CD4-positive, alpha-beta T cell treated with Interleukin-6 at 100 ng/mL for 8 hours (primary cell): ENCODE data around the gene COA8.

Experiments
- DNase-seq: peaks from one replicate; pipeline ENCODE4 v3.0.0-alpha.2; 2020; ENCODE audit warnings: mixed read lengths, low spot score

The COA8 gene, protein sequence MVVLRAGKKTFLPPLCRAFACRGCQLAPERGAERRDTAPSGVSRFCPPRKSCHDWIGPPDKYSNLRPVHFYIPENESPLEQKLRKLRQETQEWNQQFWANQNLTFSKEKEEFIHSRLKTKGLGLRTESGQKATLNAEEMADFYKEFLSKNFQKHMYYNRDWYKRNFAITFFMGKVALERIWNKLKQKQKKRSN

DNA sequence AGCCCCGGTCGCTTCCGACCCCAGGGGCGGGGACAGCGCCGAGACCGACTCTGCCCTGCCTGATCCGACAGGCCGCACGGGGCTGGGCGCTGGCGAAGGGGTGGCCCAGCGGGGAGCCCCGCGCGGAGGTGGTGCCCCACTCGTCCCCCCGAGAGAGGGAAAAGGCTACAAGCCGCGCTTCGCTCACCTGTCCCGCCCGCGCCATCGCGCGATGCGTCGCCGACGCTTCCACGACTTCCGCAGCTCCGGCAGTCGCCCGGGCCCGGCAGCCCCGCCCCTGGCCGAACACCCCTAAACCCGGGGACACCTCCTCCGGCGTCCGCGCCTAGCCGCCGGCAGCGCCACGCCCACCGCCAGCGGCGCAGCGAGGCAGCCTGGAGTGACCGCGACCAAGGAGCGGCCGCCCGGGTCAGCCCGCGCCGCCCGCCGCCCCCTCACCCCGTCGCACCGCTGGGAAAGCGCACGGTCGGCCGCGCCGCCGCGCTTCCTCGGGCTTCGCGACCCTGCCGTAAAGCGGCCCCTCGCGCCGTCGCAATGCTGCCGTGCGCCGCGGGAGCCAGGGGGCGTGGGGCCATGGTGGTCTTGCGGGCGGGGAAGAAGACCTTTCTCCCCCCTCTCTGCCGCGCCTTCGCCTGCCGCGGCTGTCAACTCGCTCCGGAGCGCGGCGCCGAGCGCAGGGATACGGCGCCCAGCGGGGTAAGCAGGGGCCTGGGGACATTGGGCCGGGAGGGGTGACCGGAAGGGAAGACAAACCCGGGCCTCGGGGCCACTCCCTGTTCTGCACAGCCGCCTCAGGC lies at the start of gene COA8, which contains the start of gene BAG5:
Gene COA8, plus strand, starts transcription at position 532 of the 797 bp plus-strand sequence. Its CDS starts 42 bp downstream, at position 574.
Gene BAG5, minus strand, starts transcription at position 229 of the 797 bp plus-strand sequence. CDS start 1,493 bp downstream, outside the sequence.
- DNase-seq, result peak; percentile 82

DNA sequence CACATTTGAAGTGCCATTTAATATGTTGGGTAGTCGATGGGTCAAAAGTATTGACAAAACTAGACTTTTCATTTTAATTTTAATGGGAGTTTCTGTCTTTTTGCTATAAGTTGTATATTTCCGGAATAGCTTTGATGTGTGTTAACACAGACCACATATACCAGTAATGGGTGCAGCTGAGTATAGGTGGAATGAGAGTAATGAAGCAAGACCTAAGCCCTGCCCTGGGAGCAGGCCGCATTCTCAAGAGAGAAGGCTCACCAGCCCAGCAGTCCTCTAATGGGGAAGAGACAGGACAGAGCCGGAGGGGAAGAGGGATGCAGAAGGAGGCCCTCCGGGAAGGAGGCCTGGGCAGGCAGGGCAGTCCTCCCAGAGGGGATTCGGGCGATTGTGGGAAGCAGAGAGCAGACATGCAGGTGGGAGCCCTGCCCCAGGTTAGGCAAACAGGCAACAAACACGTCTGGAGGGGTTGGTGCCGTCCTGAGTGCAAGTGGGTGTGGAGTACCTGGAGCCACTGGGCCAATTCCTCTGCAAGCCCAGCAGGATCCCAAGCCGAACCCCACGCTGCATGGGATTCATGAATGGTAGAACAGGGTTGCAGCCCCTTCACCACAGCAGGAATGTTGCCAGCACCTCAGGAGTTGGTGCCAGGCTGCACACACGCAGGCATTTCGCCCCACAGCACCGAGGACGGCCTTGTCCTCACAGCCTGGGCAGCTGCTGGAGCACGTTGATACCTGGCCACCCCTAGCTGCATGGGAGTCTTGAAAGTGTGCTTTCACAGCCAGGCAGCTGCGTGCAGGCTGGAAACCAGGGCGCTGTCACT lies 48.0 kb upstream of the COA8 start:
- no peak for DNase-seq

DNA sequence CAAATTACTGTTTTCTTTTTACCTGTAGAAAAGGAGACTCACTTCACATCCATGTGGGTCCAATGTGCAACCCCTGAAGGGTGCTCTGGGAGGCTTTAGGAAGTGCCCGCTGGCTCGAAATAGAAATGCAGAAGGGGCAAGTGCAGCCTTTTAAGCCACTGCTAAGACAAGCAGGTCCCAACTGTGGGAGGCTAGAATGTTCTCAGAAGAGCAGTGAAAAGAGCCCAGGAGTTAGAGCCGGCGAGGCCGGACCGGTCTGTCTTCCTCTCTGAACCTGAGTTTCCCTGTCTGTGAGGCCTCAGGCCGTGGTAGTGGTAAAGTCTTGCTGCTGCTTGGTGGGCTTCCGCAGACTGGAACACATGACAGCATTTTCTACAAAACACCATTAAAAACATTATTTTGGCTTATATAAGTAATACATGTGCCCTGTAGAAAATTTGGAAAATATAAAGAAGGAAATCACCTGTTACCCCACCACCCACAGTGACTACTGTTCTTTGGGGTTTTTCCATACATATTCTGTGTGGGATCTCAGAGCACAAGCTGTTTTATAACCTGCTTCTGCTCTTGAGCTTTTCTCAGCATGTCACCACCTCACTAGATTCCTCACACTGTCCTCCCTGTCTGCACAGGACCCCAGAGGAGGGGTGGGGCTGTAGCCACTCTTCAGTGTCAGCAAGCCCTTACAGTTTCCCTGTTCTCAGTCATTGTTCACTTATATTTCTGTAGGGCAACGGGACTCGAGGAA lies 46.2 kb upstream of the COA8 start:
- DNase-seq, result no peak

- no peak for DNase-seq
These were observed 45.6 kb upstream of the COA8 start for GRCh38 chr14:103517174-103517566.

GRCh38 chr14:103517721-103518421 lies 44.9 kb upstream of the COA8 start:
- no peak for DNase-seq

DNA sequence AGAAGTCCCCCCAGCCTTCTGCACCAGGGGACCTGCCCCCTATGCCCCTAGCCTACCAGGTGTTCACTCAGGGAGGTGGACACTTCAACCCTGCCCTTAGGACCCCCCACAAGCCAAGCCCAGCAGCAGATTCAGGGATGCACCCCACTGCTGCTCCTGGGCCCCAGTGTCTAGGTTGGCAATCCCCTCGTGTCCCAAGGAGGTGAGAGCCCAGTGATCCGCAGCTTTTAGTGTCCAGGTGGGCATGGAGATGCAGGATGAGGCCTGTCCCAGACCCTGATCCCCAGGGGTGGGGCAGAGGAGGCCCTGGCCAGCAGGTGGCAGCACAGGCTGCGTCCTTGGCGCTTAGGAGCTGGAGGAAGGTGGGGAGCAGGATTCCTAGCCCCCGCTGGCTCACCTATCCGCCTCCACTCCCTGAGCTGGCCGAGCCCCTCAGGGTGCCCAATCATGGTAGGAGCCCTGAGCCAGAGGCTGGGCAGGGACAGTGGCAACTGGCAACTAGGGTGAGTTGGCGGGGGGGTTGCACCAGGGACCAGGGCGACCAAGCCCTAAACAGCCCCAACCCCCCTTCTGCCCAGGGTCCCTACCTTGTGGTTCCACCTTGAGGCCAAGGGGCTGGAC lies 44.2 kb upstream of the COA8 start:
- peak; percentile 35 for DNase-seq

GRCh38 chr14:103519043-103519836 lies 43.5 kb upstream of the COA8 start:
- no peak for DNase-seq

DNA sequence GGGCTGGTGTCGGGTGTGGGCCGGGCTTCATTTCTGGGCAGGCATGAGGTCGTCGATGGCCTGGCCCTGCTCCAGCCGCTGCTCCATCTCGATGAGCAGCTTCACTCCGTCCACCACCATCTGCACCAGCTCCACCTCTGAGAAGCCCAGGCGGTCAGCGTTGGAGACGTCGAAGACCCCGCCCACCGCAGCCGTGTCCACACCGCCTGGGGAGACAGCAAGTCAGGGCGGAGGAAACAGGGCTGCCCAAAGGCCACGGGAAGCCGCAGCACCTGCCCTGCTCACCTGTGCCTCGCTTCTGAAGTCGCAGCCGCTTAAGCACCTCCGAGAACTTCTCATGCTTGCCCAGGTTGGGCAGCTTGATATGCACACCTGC lies 42.9 kb upstream of the COA8 start:
- DNase-seq, result no peak

DNA sequence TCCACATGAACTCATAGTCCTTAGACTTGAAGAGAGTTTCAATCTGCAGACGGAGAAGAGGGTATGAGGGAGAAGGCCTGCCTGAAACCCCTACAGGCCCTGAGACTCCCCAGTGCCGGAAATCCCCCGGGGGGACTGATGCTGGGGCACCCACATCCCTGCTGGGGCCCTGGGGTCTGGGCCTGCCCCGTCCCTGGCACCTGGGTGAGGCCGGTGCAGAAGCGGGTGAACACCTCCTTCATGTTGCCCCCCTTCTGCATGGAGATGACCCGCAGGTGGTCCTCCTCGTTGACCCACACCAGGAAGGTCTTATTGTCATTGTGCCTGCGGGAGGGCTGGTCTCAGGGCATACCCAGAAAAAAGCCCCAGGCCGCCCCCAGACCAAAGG lies 42.5 kb upstream of the COA8 start:
- no peak for DNase-seq

DNA sequence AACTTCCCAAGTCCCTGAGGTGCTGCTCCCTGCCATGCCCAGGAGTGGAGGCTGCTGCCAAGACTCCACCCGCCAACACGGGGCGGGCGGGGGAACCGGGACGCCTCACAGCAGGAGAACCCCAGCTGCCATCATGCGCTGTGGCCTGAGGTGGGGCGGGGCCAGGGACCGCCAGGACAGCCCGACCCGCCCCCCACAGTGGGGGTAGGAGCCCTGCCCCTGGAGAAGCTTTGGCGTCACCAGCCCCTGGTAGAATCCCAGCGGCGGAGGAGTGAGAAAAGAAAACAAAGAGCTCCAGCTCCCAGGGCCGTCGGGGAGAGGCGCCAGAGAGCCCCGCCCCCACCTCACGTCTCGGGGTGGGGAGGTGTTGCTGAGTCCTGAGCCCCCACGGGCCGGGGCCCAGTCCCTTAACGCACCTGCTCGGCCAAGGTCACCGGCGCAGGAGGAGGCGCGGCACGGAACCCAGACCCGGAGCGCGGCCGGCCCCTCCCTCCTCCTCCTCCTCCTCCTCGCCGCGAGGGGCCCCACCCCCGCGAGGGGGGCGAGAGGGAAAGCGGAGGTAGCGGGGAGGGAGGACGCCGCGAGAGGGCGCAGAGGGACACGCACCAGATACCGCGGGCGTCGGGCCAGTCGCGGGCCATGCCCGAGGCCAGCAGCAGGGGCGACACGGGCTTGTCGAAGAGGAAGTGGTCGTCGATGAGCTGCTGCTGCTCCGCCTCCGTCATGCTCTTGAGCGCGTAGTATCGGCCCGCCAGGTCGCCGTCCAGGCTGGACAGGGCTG lies 41.9 kb upstream of the COA8 start:
- DNase-seq, result peak; percentile 58

GRCh38 chr14:103521438-103521950 lies 41.3 kb upstream of the COA8 start:
- no peak for DNase-seq

- DNase-seq, result no peak
These were observed 40.7 kb upstream of the COA8 start for GRCh38 chr14:103521951-103522563.

DNA sequence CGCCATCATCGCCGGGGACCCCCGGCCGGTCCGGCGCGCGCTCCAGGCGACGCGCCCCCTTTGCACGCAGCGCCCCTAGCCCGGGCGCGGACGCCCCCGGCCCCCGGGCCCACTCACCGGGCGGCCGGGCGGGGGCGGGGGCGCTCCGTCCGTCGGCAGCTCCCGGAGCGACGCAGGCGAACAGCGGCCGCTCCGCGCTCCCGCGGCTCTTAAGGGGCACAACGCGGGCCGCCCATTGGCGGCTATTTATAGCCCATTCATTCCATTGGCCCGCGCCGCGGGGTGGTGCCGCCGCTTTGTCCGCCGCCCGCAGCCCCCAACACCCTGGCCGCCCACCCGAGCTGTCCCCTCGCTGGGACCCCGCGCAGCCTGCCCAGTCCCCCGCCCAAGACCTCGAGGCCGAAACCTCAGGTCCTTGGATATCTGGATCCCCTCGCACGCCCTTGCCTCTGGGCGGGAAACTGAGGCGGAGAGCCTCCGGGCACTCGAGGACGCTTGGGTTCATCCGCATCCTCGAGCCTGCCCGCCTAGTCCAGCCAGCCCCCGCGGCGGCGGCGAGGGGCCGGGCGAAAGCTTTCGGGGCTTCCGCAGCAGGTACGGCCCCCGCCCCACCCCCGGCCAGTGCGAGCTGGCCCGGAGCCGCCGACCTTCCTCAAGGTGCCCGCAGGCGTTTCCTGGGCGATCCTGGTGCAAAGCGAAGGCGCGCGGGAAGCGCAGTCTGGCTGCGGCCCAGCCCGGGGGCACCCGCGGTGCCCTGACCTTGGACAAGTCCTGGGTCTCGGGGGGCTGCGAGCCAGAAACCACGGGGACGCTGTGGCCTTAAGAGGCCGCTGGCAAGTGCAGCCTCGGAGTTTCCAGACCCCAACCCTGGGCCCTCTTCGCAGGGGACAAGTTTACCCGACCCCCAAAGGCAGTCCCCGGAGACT lies 39.8 kb upstream of the COA8 start, which contains the start of gene CKB:
Gene CKB, minus strand, starts transcription at position 182 of the 926 bp plus-strand sequence. CDS start 337 bp downstream, outside the sequence.
- no peak for DNase-seq

DNA sequence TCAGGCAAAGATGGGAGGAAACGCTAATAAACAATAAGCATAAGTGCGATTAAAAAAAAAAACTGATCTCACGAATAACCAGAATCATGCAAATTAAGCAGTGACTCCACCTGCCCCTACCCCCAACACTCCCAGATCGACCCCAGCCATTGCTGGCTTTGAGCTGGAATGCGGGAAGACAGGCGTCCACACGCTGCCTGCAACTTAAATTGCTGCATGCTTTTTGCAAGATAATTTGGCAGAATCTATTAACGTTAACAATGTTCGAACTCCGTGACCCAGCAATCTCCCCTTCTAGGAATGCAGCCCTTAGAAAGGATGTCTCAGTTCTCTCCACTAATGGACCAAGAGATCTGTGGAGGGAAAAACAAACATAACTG lies 39.2 kb upstream of the COA8 start:
- no peak for DNase-seq

DNA sequence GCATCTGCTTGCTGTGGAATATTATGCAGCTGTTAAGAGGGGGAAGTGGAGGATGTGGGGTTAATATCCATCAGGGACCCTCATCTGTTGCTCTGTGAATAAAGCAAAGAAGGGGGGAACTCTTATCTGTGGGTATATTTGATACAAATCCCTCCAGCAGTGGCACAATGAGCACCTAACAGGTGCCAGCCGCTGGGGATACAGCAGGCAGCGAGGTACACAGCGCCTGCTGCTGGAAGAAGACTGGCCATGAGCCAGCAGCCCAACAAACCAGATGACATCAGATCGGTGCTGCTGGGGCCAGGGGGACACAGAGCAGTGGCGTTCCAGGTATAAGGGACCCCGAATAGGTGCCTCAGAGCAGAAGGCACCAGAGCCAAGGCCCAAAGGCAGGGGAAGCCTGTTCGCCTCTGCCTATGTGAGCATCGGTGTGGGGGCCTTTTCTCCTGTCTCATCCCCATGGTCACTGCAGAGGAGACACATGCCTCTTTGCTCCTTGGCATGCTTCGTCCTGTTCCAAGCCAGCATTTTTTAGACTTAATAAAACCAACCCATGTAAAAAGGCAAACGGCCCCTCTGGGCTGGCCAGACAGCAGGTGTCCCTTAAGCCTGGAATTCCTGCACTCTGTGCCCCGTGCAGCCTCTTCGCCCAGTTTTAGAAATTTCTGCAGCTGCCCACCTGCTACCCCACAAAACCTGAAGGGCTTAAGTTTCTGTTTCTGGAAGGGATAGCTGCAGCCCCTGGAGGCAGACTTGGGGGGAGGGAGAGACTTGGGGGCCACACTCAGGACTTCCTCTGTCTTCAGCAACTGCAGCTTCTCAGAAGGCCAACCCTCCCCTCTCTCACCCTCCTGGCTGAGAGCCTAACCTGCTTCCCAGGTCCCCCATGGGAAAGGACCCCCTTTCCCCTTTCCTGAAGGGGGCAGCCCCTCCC lies 38.5 kb upstream of the COA8 start:
- DNase-seq, result no peak
